A549 (cell line): ENCODE measurements around the gene IFITM10. TPM values are rescaled to one million over a fixed set of nuclear protein-coding genes. Genes with fewer than 3 reads are reported as not detected.

Source experiments
- ATAC-seq, 2 experiments: fragments of 200-7000 bp in 1 of 2; fragments of >200 bp in 1 of 2; cut with Nextera tagmentation in 1 of 2; cut with Tn5 transposase in 1 of 2; 3 replicates each; pipeline versions ENCODE4 v1.8.0 to v1.9.1; 2018 to 2020; ENCODE audit warnings: mild to moderate bottlenecking in 1 of 2, moderate library complexity in 1 of 2
- CTCF ChIA-PET: fragments of 300-600 bp; sonication (Branson Sonifier 250); formaldehyde crosslinking; extraction: SDS; loops from one replicate; lab custom pipeline; 2021; ENCODE audit warnings: antibody characterized with exemption, inconsistent platforms; lab: Yijun Ruan, JAX
- POLR2A ChIA-PET: fragments of 350-600 bp; formaldehyde crosslinking; extraction: SDS; loops from one replicate; lab custom pipeline; 2021; ENCODE audit warnings: antibody characterized with exemption, inconsistent platforms; lab: Yijun Ruan, JAX
- DNase-seq, 2 experiments: peaks; one replicate each; pipeline versions ENCODE4 v3.0.0 to v3.0.0-alpha.2; 2011 to 2016; ENCODE audit warnings: low read depth in 1 of 2, low spot score in 1 of 2
- FAIRE-seq: peaks from 2 replicates; lab custom pipeline; 2011; peaks lifted over from hg19 to GRCh38; lab: Jason Lieb, UNC
- H3K27ac ChIP-seq, 2 experiments: fragments of >200 bp; sonication (Bioruptor Twin); formaldehyde crosslinking; 3 replicates each; pipeline ENCODE4 v1.5.1; 2016 to 2017
- H3K4me1 ChIP-seq: fragments of >200 bp; sonication (Bioruptor Twin); formaldehyde crosslinking; 3 replicates; pipeline ENCODE4 v1.6.1; 2016
- H3K4me2 ChIP-seq: fragments of >200 bp; sonication (Bioruptor Twin); formaldehyde crosslinking; 3 replicates; pipeline ENCODE4 v1.6.1; 2016
- H3K4me3 ChIP-seq: fragments of >200 bp; sonication (Bioruptor Twin); formaldehyde crosslinking; 3 replicates; pipeline ENCODE4 v1.5.1; 2016
- H3K9me3 ChIP-seq: fragments of >200 bp; sonication (Bioruptor Twin); formaldehyde crosslinking; 3 replicates; pipeline ENCODE4 v1.6.1; 2016
- ATOH8 ChIP-seq: fragments of 250-450 bp; sonication (Bioruptor Pico); IDR thresholded peaks from 2 replicates; pipeline ENCODE4 v1.5.0; 2020; ENCODE audit warnings: low read depth, mild to moderate bottlenecking, moderate library complexity
- CBX8 ChIP-seq: fragments of 200-600 bp; sonication (generic); IDR thresholded peaks from 2 replicates; pipeline ENCODE4 v1.6.1; 2016
- CHD2 ChIP-seq: fragments of 150-350 bp; IDR thresholded peaks from 2 replicates; pipeline ENCODE4 v1.6.1; 2014; ENCODE audit warnings: low read length; ENCODE audit not compliant: partially characterized antibody
- CHD4 ChIP-seq: fragments of 200-600 bp; sonication (generic); IDR thresholded peaks from 2 replicates; pipeline ENCODE4 v1.6.1; 2016; ENCODE audit warnings: antibody characterized with exemption, mild to moderate bottlenecking, borderline replicate concordance
- EHF ChIP-seq: fragments of 250-450 bp; sonication (Bioruptor Pico); IDR thresholded peaks from 2 replicates; pipeline ENCODE4 v1.5.0; 2020; ENCODE audit warnings: mild to moderate bottlenecking
- EP300 ChIP-seq, 2 experiments: fragments of >200 bp; sonication (Bioruptor Twin); formaldehyde crosslinking; IDR thresholded peaks; 2 replicates in 1 of 2; 3 replicates in 1 of 2; pipeline ENCODE4 v1.6.1; 2016 to 2017
- HOXA7 ChIP-seq: fragments of 250-450 bp; sonication (Bioruptor Pico); IDR thresholded peaks from 2 replicates; pipeline ENCODE4 v1.5.0; 2020; ENCODE audit warnings: mild to moderate bottlenecking, moderate library complexity
- JUNB ChIP-seq: fragments of >200 bp; sonication (Bioruptor Twin); formaldehyde crosslinking; IDR thresholded peaks from 2 replicates; pipeline ENCODE4 v1.6.1; 2016
- NR3C1 ChIP-seq: fragments of >200 bp; sonication (Bioruptor Twin); formaldehyde crosslinking; IDR thresholded peaks from 3 replicates; pipeline ENCODE4 v1.6.1; 2017
- POLR2AphosphoS2 ChIP-seq: conservative IDR thresholded peaks from 2 replicates; pipeline ENCODE4 v1.6.1; 2012; ENCODE audit warnings: low read length, improper control_type of control experiment, inconsistent platforms
- RCOR1 ChIP-seq: fragments of 150-350 bp; IDR thresholded peaks from 2 replicates; pipeline ENCODE4 v1.6.1; 2014; ENCODE audit warnings: antibody characterized with exemption, low read length, low read depth
- RFX5 ChIP-seq: fragments of 450-650 bp; IDR thresholded peaks from 2 replicates; pipeline ENCODE4 v1.7.1; 2014; ENCODE audit warnings: antibody characterized with exemption, mild to moderate bottlenecking, moderate library complexity
- RNF2 ChIP-seq: fragments of 200-600 bp; sonication (generic); IDR thresholded peaks from 2 replicates; pipeline ENCODE4 v1.6.1; 2016; ENCODE audit warnings: low read depth, mild to moderate bottlenecking, antibody characterized with exemption, moderate library complexity, borderline replicate concordance
- SMC3 ChIP-seq: fragments of >200 bp; sonication (Bioruptor Twin); formaldehyde crosslinking; IDR thresholded peaks from 3 replicates; pipeline ENCODE4 v1.6.1; 2018; ENCODE audit warnings: inconsistent platforms
- SREBF2 ChIP-seq: fragments of 450-650 bp; IDR thresholded peaks from 2 replicates; pipeline ENCODE4 v1.6.1; 2014; ENCODE audit warnings: mild to moderate bottlenecking, moderate library complexity
- TP53 ChIP-seq: fragments of 250-450 bp; sonication (Bioruptor Pico); IDR thresholded peaks from 2 replicates; pipeline ENCODE4 v1.5.0; 2021; ENCODE audit warnings: mild to moderate bottlenecking, moderate library complexity
- WGBS: methylation state at CpG from one replicate; pipeline ENCODE4 v1.1.6; 2017; ENCODE audit errors: missing lambda C conversion rate; 5-methylcytosine and 5-hydroxymethylcytosine counted together
- polyA plus RNA-seq, 4 experiments: library from polyadenylated mRNA; depleted of rRNA in 3 of 4; stranded (reverse); fragments of >200 nt; fragmentation: RNase III in 1 of 4; extraction: RNeasy Plus Mini Kit Qiagen cat#74134 plus additional on column Dnase treatment in 1 of 4; gene quantifications; 2 replicates in 3 of 4; 3 replicates in 1 of 4; pipeline ENCODE4 v1.2.3, GENCODE V29; 2011 to 2017

The IFITM10 gene
- polyA plus RNA-seq, 2 of the 4 experiments (the other 2 are of a cell fraction): 0.28 to 0.67 TPM

- no peak for TF ChIP-seq HOXA7
- no peak for TF ChIP-seq RCOR1
- no peak for TF ChIP-seq TP53 (CRISPR knock-in tag)
Observed at GRCh38 chr11:1746511-1746931, 3.9 kb downstream of the IFITM10 start (continued).

- Histone ChIP-seq H3K27ac (no peak overlapping the region), H3K4me2 (no peak overlapping the region), H3K4me1 (peaks cover 21% of the 10 kb centered on the region; the same call in 2 of the 3 replicates), H3K4me3 (no peak overlapping the region), H3K9me3 (no peaks in the 10 kb centered on the region)
- no peak for DNase-seq
- ChIA-PET POLR2A (no interaction called here), CTCF (interaction anchor here (1.5 kb wide), 1 partner anchor 22 kb away, joined by 5 read pairs; no protein-coding TSS in a partner anchor)
- FAIRE-seq: no peak
- no peak for TF ChIP-seq CHD2
- TF ChIP-seq SREBF2: no peak
- no peak for TF ChIP-seq JUNB
- WGBS: 83% methylated on average over 14 of the region's 14 CpGs
- no peak for ATAC-seq
Observed at GRCh38 chr11:1745701-1746320, 4.6 kb downstream of the IFITM10 start.

GRCh38 chr11:1744891-1745700, 5.3 kb downstream of the IFITM10 start:
- no peaks in the 10 kb centered on the region for H3K9me3 ChIP-seq
- no peak overlapping the region for H3K4me2 ChIP-seq
- peaks cover 14% of the 10 kb centered on the region; the same call in 2 of the 3 replicates for H3K4me1 ChIP-seq
- ATAC-seq (no peak; a peak in 1 of 6 replicates), DNase-seq (no peak), FAIRE-seq (no peak)
- WGBS: 85% methylated on average over 11 of the region's 18 CpGs
- ChIA-PET POLR2A (no interaction called here), CTCF (interaction anchor here (0.6 to 2.0 kb wide), 5 partner anchors 51 to 676 kb away, joined by 3 to 10 read pairs (median 4); no protein-coding TSS in a partner anchor)
- no peak overlapping the region for H3K4me3 ChIP-seq
- H3K27ac ChIP-seq: no peak overlapping the region
- no peak for TF ChIP-seq POLR2AphosphoS2
- TF ChIP-seq NR3C1: no peak
- TF ChIP-seq HOXA7: no peak
- TF ChIP-seq ATOH8 (CRISPR knock-in tag): no peak
- no peak for TF ChIP-seq RNF2
- no peak for TF ChIP-seq RFX5
- no peak for TF ChIP-seq SMC3

- CTCF ChIA-PET: interaction anchor here (0.6 to 2.0 kb wide), 7 partner anchors 51 to 676 kb away, joined by 3 to 10 read pairs (median 4); no protein-coding TSS in a partner anchor
- WGBS: 75% methylated on average over 21 of the region's 23 CpGs
- TF ChIP-seq EP300 (IDR thresholded peaks at IDR 0.05): no peak
- no peak for TF ChIP-seq CBX8
- no peak for TF ChIP-seq CHD4
- no peak for TF ChIP-seq EHF (CRISPR knock-in tag)
- TF ChIP-seq JUNB: no peak
- TF ChIP-seq, all 56 proteins: peak for 0
- Histone ChIP-seq H3K4me1 (peaks cover 6% of the 10 kb centered on the region; the same call in 2 of the 3 replicates), H3K27ac (no peak overlapping the region), H3K4me3 (no peak overlapping the region), H3K9me3 (no peaks in the 10 kb centered on the region), H3K4me2 (no peak overlapping the region)
- POLR2A ChIA-PET: interaction anchor here (0.5 kb wide), 1 partner anchor 27 kb away, joined by 3 read pairs; no protein-coding TSS in a partner anchor
- FAIRE-seq (no peak), DNase-seq (no peak), ATAC-seq (peak in 1 of 2 experiments; percentile 9; a peak in 2 of 6 replicates)
Observed at GRCh38 chr11:1744137-1744886, 6.1 kb downstream of the IFITM10 start.
